ENCODE measurements around the gene NIT2. TPM values are rescaled to one million over a fixed set of nuclear protein-coding genes. Genes with fewer than 3 reads are reported as not detected.

NIT2 gene
- total RNA-seq, 8 experiments from 2014 or later = 5.6 to 80.0 (median 17.8) TPM

GRCh38 chr3:100404250-100404548 is 69.6 kb downstream of the NIT2 start:
- Histone ChIP-seq H3K4me3 (peak overlapping the region; percentile 55 to 97 (median 79)), H3K27ac (no peak overlapping the region), H3K4me1 (replicated peaks in 1 of 2) (peaks cover 0 to 8% of the 10 kb centered on the region in 2 donors)
- WGBS, 10 experiments = 56 to 100% (median 84%) methylated on average over 1 of the region's 1 CpG; no CpG with 5 or more reads in 4 of the 10 experiments
- ATAC-seq (replicated peaks in 6 of 8) = no peak
- in situ Hi-C loops (cut with MboI; ENCODE audit: low pct_unique_long_range_greater_than_20kb in 2 of 9, low sequenced_read_pairs in 9 of 9, unreplicated experiment in 9 of 9) = no loop called here

DNA sequence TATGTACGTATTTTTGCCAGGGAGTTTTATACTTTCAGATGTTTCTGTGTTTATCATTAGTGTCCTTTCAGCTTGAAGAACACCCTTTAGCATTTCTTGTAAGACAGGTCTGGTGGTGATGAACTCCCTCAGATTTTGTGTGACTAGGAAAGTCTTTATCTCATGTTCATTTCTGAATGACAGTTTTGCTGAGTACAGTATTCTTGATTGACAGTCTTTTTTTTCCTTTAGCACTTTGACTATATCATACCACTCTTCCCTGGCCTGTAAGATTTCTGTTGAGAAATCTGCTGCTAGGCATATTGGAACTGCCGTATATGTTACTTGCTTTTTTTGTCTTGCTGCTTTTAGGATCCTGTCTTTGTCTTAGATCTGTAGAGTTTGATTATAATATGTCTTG is 72.6 kb downstream of the NIT2 start:
- 60 to 100% (median 74%) methylated on average over 1 to 2 of the region's 2 CpGs for WGBS, 10 experiments
- in situ Hi-C loops (cut with MboI; ENCODE audit: low pct_unique_long_range_greater_than_20kb in 2 of 9, low sequenced_read_pairs in 9 of 9, unreplicated experiment in 9 of 9) = no loop called here
- Histone ChIP-seq H3K4me3 (no peak overlapping the region), H3K4me1 (replicated peaks in 1 of 2) (peaks cover 0 to 7% of the 10 kb centered on the region in 2 donors), H3K27ac (no peak overlapping the region)
- ATAC-seq (replicated peaks in 6 of 8) = no peak

DNA sequence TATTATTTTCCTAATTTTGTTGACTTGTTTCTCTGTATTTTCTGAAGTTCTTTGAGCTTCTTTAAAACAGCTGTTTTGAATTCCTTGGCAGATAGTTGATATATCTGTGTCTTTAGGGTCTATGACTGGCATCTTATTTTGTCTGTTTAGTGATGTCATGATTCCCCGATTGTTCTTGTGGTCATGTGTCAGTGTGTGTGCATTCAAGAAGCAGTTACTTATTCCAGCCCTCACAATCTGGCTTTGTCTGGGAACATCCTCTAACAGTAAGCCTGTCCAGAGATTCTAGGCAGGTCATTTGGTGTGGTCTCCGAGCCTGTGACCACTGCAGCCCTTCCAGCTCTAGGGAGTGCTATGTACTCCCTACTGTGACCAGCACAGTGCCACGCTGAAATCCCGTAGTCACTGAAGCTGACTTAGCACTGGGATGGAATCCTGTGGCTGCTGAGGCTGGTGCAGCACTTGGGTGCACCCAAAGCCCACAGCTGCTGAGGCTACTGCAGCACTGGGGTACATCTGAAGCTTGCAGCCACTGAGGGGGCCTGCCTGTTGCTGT is 73.5 kb downstream of the NIT2 start:
- Histone ChIP-seq H3K4me1 (replicated peaks in 1 of 2) (peaks cover 0 to 7% of the 10 kb centered on the region in 2 donors), H3K27ac (no peak overlapping the region), H3K4me3 (no peak overlapping the region)
- in situ Hi-C loops (cut with MboI; ENCODE audit: low pct_unique_long_range_greater_than_20kb in 2 of 9, low sequenced_read_pairs in 9 of 9, unreplicated experiment in 9 of 9) = no loop called here
- WGBS, 10 experiments = 67 to 100% (median 91%) methylated on average over 1 to 4 of the region's 4 CpGs; no CpG with 5 or more reads in 2 of the 10 experiments
- ATAC-seq (replicated peaks in 6 of 8) = peak in 1 of 8 experiments; percentile 39

Other genes starting within 250 kb of the NIT2 start
- gene FILIP1L, start 220.3 kb upstream of the NIT2 start, total RNA-seq = 10 to 100 TPM in 3 of 8 experiments, 1 to 10 TPM in 5; 2.2 to 31.1 (median 6.3) TPM
- 10 to 100 TPM; 24.5 to 52.3 (median 40.4) TPM for gene TBC1D23, start 73.8 kb upstream of the NIT2 start, total RNA-seq
- gene TOMM70, start 66.3 kb downstream of the NIT2 start, total RNA-seq = 10 to 100 TPM; 53.1 to 72.5 (median 60.7) TPM
- gene LNP1, start 66.8 kb downstream of the NIT2 start, total RNA-seq = 10 to 100 TPM in 4 of 8 experiments, 1 to 10 TPM in 4; 1.1 to 18.3 (median 10.7) TPM
- 10 to 100 TPM in 6 of 8 experiments, under 1 TPM in 2; 0.31 to 40.2 (median 23.0) TPM for gene TMEM45A, start 157.9 kb downstream of the NIT2 start, total RNA-seq

Measured in motor neuron (in vitro differentiated cells).